Measurements from ENCODE around the gene TRAF3IP3.

DNA sequence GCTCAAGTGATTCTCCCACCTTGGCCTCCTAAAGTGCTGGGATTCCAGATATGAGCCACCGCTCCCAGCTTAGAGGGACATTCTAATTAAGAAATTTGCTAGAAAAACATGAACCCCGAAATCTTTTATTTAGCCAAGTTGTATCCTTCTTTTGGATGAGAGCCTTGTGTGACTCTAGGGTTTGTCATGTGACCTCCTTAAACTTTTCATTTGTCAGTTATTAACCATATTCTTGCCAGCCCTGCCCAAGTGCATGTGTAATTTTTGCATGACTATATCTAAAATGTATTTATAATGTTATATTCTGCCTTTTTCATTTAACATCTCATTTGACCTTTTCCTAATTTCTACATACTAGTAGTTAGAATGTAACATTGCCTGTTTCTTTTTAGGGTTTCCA lies 73.9 kb downstream of the TRAF3IP3 start:
- TF ChIP-seq CTCF (IDR thresholded peaks at IDR 0.05) (no peak), POLR2A (IDR thresholded peaks at IDR 0.05) (no peak)

Measured in upper lobe of left lung (tissue), 4 donors.